ENCODE data around the gene TUBB2B. TPM values are rescaled to one million over a fixed set of nuclear protein-coding genes. Genes with fewer than 3 reads are reported as not detected.

The TUBB2B gene
- total and polyA plus RNA-seq, 10 of the 15 experiments (the other 5 are each of a cell fraction or from before 2014, with no cell fraction given): 2.6 to 75.2 (median 21.2) TPM

- BruUV-seq (replicated peaks): no TSS peak
- FAIRE-seq: no peak
Measured at GRCh38 chr6:3244003-3244831, 16.8 kb upstream of the TUBB2B start.

GRCh38 chr6:3242768-3243167 lies 15.3 kb upstream of the TUBB2B start:
- in situ Hi-C loops (cut with MboI) (no loop called here), intact Hi-C loops (cut with micrococcal nuclease; ENCODE audit: unreplicated experiment) (no loop called here)
- H3K27ac ChIP-seq (ENCODE audit: control insufficient read depth, insufficient read depth): no peak overlapping the region
- H4K20me1 ChIP-seq (ENCODE audit: control insufficient read depth, insufficient read depth): no peaks in the 10 kb centered on the region
- no peak overlapping the region for H3K4me3 ChIP-seq
- POLR2A ChIA-PET: no interaction called here
- no TSS peak for BruUV-seq (replicated peaks)
- WGBS (ENCODE audit: insufficient coverage, insufficient replicate concordance, low lambda C conversion rate, missing lambda C conversion rate): 62% methylated on average over 4 of the region's 4 CpGs
- no peak overlapping the region for H2AFZ ChIP-seq (ENCODE audit: control insufficient read depth, low read depth, low read length)
- RAD21 ChIA-PET (ENCODE audit: unreplicated experiment): no interaction called here
- no peaks in the 10 kb centered on the region for H3K79me2 ChIP-seq (ENCODE audit: control insufficient read depth, insufficient read depth, low read length)
- SMC1A ChIA-PET (ENCODE audit: uncharacterized antibody, unreplicated experiment): no interaction called here
- DNase-seq (ENCODE audit: low read depth, low spot score) (no peak), ATAC-seq (no peak), FAIRE-seq (no peak)
- H3K27me3 ChIP-seq (replicated peaks in 1 of 2; ENCODE audit: control insufficient read depth in 2 of 2, insufficient read depth in 2 of 2, low read length in 1 of 2): peaks cover 0 to 2% of the 10 kb centered on the region in 2 experiments; a peak in 1 of 4 replicates
- peaks cover 5% of the 10 kb centered on the region for H3K4me1 ChIP-seq (ENCODE audit: control insufficient read depth, insufficient read depth, low read length)
- H3K4me2 ChIP-seq (ENCODE audit: control insufficient read depth, insufficient read depth): no peak overlapping the region
- H3K9ac ChIP-seq (ENCODE audit: control insufficient read depth, insufficient read depth, low read length): no peak overlapping the region
- H3K9me3 ChIP-seq (replicated peaks; ENCODE audit: control insufficient read depth, insufficient read depth, low read length): no peaks in the 10 kb centered on the region
- no peaks in the 10 kb centered on the region for H3K36me3 ChIP-seq (ENCODE audit: control insufficient read depth in 2 of 2, insufficient read depth in 2 of 2, low read length in 1 of 2)
- CTCF ChIA-PET: interaction anchor here (1.0 kb wide), 1 partner anchor 9 kb away, joined by 5 read pairs; no protein-coding TSS in a partner anchor
- no peak for TF ChIP-seq NFXL1 (IDR thresholded peaks at IDR 0.05; ENCODE audit: borderline replicate concordance)
- TF ChIP-seq MEF2A (IDR thresholded peaks at IDR 0.05; ENCODE audit: insufficient read depth, low read depth, low read length): no peak
- TF ChIP-seq IRF3 (IDR thresholded peaks at IDR 0.05): no peak
- TF ChIP-seq POLR2AphosphoS2 (IDR thresholded peaks at IDR 0.05; ENCODE audit: low read depth, low read length): no peak
- no peak for TF ChIP-seq RELA (IDR thresholded peaks at IDR 0.05; ENCODE audit: borderline replicate concordance, partially characterized antibody)
- TF ChIP-seq BMI1 (IDR thresholded peaks at IDR 0.05; ENCODE audit: borderline replicate concordance): no peak
- no peak for TF ChIP-seq ZNF24 (IDR thresholded peaks at IDR 0.05)
- no peak for TF ChIP-seq ZBTB40 (IDR thresholded peaks at IDR 0.05; ENCODE audit: borderline replicate concordance)

More at GRCh38 chr6:3244003-3244831, 16.8 kb upstream of the TUBB2B start:
- ChIA-PET RAD21 (ENCODE audit: unreplicated experiment) (no interaction called here), SMC1A (ENCODE audit: uncharacterized antibody, unreplicated experiment) (interaction anchor here (0.7 kb wide), 1 partner anchor 154 kb away, joined by 3 read pairs; no protein-coding TSS in a partner anchor), POLR2A (interaction anchor here (0.5 kb wide), 1 partner anchor 23 kb away, joined by 3 read pairs; no protein-coding TSS in a partner anchor), CTCF (no interaction called here)
- Histone ChIP-seq H4K20me1 (ENCODE audit: control insufficient read depth, insufficient read depth) (no peaks in the 10 kb centered on the region), H3K4me2 (ENCODE audit: control insufficient read depth, insufficient read depth) (no peak overlapping the region), H3K36me3 (ENCODE audit: control insufficient read depth in 2 of 2, insufficient read depth in 2 of 2, low read length in 1 of 2) (no peaks in the 10 kb centered on the region), H3K4me1 (ENCODE audit: control insufficient read depth, insufficient read depth, low read length) (no peaks in the 10 kb centered on the region), H3K79me2 (ENCODE audit: control insufficient read depth, insufficient read depth, low read length) (no peaks in the 10 kb centered on the region), H3K27ac (ENCODE audit: control insufficient read depth, insufficient read depth) (no peak overlapping the region), H3K27me3 (replicated peaks in 1 of 2; ENCODE audit: control insufficient read depth in 2 of 2, insufficient read depth in 2 of 2, low read length in 1 of 2) (peaks cover 0 to 6% of the 10 kb centered on the region in 2 experiments; a peak in 3 of 4 replicates), H2AFZ (ENCODE audit: control insufficient read depth, low read depth, low read length) (no peak overlapping the region), H3K4me3 (no peak overlapping the region), H3K9me3 (replicated peaks; ENCODE audit: control insufficient read depth, insufficient read depth, low read length) (no peaks in the 10 kb centered on the region), H3K9ac (ENCODE audit: control insufficient read depth, insufficient read depth, low read length) (no peak overlapping the region)
- intact Hi-C loops (cut with micrococcal nuclease; ENCODE audit: unreplicated experiment) (no loop called here), in situ Hi-C loops (cut with MboI) (no loop called here)
- ATAC-seq (no peak), DNase-seq (ENCODE audit: low read depth, low spot score) (no peak)
- WGBS (ENCODE audit: insufficient coverage, insufficient replicate concordance, low lambda C conversion rate, missing lambda C conversion rate): 69% methylated on average over 8 of the region's 8 CpGs
- no peak for TF ChIP-seq BMI1 (IDR thresholded peaks at IDR 0.05; ENCODE audit: borderline replicate concordance)

Measured in GM12878 (cell line).